ENCODE data around the gene ZDHHC22. TPM values are rescaled to one million over a fixed set of nuclear protein-coding genes. Genes with fewer than 3 reads are reported as not detected.

The ZDHHC22 gene
- total RNA-seq, 4 donors from 2014 or later = not detected

GRCh38 chr14:77183896-77184295 is 42.3 kb upstream of the ZDHHC22 start:
- TF ChIP-seq CTCF (IDR thresholded peaks at IDR 0.05; ENCODE audit: low read depth) = no peak

DNA sequence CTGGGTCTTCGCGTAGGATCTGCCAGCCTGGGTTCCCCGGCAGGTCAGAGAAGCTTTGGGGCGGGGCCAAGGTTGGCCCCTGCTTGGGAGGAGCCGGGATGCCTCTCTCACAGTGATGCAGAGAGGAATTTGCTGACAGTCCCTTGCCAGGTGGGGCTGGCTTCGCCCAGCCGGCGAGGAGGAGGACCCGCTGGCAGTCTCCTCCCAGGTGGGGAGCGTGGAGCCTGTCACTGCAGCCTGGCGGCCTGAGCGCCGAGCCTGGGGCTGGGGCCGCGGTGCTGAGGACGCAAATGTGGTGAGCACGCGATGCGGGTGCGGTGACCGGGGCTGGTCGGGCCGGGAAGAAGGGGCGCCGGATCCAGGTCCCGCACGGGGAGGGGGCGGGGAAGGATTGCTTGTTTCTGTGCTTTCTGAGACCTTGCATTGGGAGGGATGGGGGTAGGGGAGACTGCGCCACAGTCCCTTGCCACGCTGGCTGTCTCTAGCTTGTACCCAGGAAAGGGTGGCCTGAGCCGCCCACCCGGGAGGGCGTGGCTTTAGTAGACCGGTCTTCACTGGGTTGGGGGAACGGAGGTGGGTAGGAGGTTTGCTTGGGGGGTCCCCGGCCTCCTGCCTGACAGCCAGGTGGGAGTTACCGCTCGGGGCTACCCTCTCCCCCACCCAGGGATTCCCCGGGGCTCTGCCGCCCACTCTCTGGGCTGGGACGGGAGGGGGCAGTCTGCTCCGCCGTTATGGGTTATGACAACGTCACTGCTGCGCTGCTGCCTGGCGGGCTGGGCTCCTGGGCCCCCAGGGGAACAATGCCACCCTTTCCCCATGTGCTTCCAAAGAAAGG is 40.2 kb upstream of the ZDHHC22 start, which contains the start of gene TMEM63C:
Gene TMEM63C (plus strand): TSS at position 196 of the 835 bp plus-strand sequence. CDS start 37,016 bp downstream, outside the sequence.
- TF ChIP-seq CTCF (IDR thresholded peaks at IDR 0.05; ENCODE audit: low read depth) = no peak

- TF ChIP-seq CTCF (IDR thresholded peaks at IDR 0.05; ENCODE audit: low read depth) = no peak
Observed at GRCh38 chr14:77180726-77181602, 39.4 kb upstream of the ZDHHC22 start.

DNA sequence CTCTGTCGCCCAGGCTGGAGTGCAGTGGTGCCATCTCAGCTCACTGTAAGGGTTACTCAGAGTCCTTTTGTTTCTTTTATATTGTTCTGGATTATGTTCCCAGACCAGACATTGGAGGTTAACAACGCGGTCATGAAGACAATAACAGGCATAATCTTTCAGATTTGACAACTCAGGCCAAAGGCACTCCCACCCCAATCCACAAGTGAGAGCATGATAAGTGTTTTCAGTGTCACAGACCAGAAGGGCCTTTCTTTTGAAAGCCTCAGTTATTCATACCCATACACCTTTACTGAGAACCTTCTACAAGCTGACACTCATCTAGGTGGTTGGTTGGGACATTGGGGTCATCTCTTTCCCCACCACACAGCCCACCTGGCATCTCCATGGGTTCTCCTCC is 37.1 kb upstream of the ZDHHC22 start:
- no peak for TF ChIP-seq CTCF (IDR thresholded peaks at IDR 0.05; ENCODE audit: low read depth)

- no peak for TF ChIP-seq CTCF (IDR thresholded peaks at IDR 0.05; ENCODE audit: low read depth)
Observed at GRCh38 chr14:77177702-77178101, 36.1 kb upstream of the ZDHHC22 start.

DNA sequence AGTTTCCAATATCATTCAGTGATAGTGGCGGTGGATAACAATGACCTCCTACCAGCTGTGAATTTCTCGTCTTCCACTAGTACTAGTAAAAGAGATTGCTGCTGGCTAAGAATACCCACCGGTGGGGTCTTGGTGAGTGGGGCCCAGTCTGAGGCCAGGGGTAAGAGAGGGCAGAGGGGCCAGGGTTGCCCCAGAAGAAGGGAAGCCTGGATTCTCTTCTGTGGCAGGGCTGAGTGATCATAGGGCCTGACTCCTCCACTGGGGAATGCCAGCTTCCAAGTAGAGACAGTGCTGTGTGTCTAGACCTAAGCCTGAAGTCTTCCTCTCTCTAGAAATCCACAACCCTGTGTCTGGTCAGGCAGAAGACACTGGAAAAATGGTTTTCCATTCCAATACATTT is 34.3 kb upstream of the ZDHHC22 start:
- no peak for TF ChIP-seq CTCF (IDR thresholded peaks at IDR 0.05; ENCODE audit: low read depth)

- no peak for TF ChIP-seq CTCF (IDR thresholded peaks at IDR 0.05; ENCODE audit: low read depth)
Observed at GRCh38 chr14:77172916-77173315, 31.3 kb upstream of the ZDHHC22 start.

Data from subcutaneous adipose tissue (tissue), 4 donors.